Raji (cell line): ENCODE data around the gene MRPL49.

Experiments used
- POLR2A ChIP-seq: IDR thresholded peaks from 2 replicates; pipeline ENCODE4 v1.6.1; 2011; ENCODE audit warnings: low read depth, low read length, control low read depth; ENCODE audit not compliant: insufficient read depth

The MRPL49 gene

DNA sequence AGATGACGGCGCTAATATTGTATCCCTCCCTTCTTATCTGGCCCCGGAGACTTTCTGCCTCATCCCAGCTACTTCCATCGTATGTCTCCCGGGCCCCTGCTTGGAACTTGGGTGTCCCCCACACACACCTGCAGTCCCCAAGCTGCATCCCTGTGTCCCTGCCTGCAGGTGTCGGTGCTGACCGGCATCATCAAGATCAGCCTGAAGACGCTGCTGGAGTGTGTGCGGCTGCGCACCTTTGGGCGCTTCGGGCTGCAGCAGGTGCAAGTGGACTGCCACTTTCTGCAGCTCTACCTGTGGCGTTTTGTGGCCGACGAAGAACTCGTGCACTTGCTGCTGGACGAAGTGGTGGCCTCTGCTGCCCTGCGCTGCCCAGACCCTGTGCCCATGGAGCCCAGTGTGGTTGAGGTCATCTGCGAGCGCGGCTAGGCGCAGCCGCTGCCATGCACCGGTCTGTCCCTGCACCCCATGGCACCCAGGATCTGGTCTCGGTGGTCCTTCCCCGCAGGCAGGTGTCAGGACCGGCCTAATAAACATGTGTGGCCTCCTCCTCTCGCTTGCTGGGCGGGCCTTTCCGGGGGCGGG lies 10.9 kb upstream of the MRPL49 start:
- no peak for TF ChIP-seq POLR2A

DNA sequence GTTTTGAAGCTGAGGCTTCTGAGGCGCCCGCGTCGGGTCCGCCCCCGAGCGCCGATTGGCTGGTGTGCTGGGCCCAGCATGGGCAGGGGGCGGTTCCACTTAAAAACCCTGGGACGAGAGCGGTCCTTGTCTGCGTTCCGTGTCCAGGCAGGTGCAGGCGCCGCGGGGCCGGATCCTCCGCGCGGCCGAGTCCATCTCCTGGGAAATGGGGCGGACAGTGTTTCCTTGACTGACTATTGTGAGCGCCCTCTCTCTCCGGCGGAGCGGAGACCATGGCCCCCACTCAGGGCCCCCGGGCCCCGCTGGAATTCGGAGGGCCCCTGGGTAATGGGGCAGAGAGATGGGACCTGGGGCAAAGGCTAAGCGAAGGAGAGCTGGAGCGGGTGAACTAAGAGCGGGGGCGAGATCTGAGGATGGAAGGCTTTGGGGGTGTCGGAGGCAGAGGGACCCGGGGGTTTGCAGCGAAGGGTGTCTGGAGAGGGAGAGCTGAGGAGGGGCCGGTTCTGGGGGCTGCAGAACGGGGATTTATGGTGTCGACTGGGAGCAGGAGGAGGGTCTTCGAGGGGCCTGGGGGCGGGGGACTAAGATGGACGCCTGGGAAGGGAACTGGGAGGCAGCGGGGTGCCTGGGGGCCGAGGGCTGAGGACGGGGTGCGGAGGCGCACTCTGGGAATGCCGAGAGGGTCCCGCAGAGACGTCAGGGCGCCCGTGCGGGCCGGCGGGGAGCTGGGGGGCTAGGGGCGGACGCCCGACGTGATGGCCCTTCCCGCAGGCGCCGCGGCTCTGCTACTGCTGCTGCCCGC lies 10.2 kb upstream of the MRPL49 start, which contains the start of gene TM7SF2:
TM7SF2 (plus strand) TSS at position 129 of the 802 bp plus-strand sequence; CDS start at position 273, 144 bp downstream.
- TF ChIP-seq POLR2A = peak; percentile 96

DNA sequence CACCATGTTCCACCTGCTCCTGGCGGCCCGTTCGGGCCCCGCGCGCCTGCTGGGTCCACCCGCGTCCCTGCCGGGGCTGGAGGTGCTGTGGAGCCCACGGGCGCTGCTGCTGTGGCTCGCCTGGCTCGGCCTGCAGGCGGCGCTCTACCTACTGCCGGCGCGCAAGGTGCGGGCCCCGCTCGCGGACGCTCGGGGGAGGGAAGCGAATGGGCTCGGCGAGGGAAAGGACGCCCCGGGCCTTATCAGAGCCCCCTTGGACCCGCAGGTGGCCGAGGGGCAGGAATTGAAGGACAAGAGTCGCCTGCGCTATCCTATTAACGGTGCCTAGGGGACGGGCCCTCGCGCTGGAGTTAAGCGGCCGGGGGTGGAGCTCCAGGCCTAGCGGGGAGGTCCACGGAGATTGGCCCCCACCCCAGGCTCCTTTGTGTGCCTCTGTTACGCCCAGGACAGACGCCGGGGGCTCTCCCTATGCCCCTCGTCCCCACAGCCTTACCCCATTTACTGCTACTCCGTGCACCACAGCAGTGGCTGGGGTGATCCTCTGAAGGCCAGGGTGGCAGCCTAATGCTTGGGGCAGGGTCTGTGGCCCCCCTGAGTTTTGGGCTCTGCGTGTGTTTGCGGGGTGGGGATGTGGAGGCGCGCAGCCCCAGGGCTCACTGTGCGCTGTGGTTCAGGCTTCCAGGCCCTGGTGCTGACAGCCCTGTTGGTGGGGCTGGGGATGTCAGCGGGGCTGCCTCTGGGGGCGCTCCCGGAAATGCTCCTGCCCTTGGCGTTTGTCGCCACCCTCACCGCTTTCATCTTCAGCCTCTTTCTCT lies 9.4 kb upstream of the MRPL49 start:
- peak; percentile 46 for TF ChIP-seq POLR2A

DNA sequence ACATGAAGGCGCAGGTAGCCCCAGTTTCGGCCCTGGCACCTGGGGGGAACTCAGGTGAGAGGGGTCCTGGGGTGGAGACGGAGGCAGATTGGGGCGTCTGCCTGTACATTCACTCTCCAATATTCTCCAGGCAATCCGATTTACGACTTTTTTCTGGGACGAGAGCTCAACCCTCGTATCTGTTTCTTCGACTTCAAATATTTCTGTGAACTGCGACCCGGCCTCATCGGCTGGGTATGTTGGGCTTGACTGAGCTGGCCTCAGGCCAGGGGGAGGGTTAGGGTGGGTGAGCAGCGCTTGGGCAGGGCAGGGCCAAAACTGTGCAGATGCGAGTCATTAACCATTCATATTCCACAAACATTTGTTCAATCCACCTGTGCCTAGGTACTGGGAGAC lies 8.8 kb upstream of the MRPL49 start:
- no peak for TF ChIP-seq POLR2A

DNA sequence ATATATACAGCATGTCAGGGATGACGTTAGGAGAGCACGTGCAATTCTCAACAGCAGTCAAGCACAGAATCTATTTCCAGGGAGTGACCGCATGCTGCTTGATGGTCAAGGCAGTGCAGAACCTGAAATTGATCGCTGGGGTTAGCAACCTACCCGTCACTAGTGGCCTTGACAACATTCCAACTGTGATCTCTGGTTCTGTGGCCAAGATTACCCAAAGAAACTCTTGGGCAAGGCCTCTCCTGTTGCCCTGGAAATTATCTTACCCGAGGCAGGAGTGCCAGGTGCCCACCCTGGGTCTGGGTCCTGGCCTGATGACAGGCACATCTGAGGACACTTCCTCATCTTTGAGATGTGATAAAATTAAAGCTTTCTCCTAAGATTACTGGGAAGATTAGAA lies 8.3 kb upstream of the MRPL49 start:
- TF ChIP-seq POLR2A = no peak

DNA sequence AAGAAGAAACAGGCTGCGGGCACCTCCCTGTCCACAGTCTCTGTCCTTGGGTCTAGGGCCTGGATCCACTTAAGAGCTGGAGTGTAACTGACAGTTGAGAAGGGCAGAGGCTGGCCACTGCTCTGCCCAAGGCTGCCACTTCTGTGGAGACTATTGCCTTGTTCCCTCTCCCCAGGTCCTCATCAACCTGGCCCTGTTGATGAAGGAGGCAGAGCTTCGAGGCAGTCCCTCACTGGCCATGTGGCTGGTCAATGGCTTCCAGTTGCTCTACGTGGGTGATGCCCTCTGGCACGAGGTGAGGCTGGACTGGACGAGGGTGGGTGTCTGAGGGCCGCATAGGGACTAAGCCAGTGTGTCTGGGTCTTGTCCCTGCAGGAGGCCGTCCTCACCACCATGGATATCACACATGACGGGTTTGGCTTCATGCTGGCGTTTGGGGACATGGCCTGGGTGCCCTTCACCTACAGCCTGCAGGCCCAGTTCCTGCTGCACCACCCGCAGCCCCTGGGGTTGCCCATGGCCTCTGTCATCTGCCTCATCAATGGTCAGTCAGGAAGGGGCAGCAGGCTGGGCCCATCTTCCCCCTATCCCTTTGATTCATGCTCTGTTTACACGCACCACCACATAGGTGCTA lies 7.5 kb upstream of the MRPL49 start:
- no peak; the same call in 1 of the 2 replicates for TF ChIP-seq POLR2A

DNA sequence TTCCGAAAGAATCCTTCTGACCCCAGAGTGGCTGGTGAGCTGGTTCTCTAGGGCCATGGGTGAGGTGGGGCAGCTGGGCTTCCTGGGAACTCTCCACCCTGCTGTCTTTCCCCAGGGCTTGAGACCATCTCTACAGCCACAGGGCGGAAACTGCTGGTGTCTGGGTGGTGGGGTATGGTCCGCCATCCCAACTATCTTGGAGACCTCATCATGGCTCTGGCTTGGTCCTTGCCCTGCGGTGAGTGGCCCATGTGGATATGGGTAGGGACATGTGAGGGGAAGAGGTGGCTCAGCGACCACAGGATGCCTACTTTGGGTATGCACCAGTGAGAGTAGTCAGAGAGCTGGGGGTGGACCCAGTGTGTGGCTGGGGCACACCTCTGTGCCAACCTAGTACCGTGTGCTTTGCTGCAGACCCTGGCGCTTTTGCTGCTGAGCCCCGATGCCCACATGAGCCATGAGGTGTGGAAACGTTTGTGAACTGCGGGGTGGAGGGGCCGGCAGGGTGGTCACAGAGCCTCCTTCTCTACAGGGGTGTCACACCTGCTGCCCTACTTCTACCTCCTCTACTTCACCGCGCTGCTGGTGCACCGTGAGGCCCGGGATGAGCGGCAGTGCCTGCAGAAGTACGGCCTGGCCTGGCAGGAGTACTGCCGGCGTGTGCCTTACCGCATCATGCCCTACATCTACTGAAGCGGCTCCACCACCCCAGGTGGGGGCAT lies 6.6 kb upstream of the MRPL49 start:
- TF ChIP-seq POLR2A = 0 out of 2 replicates have a peak, but pooled peaks have one; percentile 21

DNA sequence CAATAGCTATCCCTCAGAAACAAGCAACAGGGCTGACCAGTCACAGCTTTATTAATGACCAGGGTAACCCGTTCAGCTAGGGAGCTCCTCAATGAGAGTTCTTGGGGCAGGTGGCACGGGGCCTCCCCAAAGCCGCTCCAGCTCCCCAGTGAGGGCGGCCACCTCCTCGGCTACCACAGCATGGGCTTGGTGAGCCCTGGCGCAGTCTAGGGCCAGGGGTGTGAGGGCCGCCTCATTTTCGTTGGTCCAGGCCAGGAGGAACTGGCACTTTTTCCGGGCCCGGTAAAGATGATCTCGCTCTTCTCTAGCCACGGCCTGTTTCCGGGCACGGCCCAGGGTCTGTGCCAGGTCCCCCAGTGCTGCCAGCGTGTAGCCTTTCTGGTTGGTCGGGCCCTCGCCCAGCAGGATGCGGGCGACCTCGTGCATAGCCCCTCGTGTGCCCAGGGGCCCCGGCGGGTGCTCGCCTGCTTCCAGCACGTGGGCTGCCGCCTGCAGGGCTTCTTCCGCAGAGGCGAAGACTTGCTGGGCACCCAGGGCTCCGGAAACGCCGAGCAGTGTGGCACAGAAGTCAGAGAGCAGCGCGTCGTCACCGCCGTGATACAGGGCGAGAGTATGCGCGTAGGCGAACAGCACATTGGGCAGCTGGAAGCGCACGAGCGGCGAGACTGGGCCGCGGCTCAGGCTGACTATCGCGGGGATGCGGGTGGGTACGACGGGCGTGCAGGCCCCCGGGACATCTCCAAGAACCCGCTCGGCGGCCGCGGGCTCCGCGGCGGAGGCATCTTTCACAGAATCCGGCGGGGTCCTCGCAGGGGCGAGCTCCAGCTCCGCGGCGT lies 5.5 kb upstream of the MRPL49 start:
- no peak for TF ChIP-seq POLR2A

DNA sequence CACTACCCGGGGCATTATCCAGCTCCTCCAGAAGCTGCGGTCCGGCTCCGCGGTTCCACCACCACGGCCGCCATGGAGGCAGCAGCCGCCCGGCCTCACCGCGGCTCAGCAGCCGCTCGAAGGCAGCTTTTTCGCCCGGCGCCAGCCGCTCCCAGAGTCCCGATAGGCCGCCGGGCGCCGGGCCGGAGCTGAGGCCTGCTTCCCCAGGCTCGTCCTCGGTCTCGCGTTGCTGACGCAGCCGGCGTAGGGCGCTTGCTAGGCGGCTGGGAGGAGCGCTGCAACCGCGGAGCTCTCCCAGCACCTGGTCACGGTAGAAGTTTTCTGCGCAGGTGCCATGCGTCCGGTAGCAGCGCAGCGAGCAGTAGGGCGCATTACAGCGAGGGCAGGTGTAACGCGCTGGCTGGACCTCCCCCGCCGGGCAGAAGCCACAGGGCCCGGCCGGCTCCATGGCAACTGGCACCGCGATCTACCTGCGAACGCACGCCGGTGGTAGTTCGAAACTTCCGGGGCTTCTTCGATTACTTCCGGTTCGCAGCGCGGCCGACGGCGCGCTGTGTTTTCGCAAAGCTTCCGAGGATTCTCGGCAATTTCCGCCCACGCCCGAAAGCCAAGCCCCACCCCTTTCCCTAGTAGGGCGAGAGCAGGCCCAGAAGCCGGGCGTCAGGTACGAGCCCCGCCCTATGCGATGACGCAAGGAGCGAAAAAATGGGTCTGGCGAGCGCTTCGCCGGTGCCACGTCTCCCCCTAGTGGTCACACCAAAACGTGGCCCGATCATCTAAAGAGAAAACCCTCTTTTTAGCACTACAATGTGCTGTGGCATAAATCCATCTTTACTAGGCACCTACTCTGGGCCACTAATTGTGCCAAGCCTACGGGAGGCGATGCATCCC lies 4.7 kb upstream of the MRPL49 start, which contains the start of gene ZNHIT2:
ZNHIT2 (minus strand) TSS at position 496 of the 891 bp plus-strand sequence; CDS start at position 448, 48 bp downstream.
- peak; percentile 81 for TF ChIP-seq POLR2A

DNA sequence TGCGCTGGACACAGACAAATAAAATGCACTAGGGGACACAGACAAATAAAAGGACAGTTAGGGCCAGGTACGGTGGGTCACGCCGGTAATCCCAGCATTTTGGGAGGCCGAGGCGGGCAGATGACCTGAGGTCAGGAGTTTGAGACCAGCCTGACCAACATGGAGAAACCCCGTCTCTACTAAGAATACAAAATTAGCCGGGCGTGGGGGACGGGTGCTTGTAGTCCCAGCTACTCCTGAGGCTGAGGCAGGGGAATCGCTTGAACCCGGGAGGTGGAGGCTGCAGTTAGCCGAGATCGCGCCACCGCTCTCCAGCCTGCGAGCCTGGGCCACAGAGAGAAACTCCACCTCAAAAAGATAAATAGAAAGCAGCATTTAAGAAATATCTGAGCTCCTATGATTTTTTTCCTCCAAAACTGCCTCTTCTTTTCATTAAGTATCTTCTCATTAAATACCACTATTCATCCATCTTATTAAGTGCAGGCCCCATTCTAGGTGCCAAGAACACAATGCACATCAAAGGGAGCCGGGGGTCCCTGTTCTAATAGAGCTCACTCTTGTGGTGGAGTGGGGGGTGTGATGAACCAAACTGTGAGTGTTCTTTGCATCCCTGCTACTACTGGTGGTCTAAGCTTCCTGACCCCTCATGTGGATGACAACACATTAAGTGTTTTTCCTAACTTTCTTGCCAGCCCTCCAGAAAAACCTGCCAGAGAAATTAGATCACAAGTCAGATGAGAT lies 3.9 kb upstream of the MRPL49 start:
- TF ChIP-seq POLR2A = no peak

DNA sequence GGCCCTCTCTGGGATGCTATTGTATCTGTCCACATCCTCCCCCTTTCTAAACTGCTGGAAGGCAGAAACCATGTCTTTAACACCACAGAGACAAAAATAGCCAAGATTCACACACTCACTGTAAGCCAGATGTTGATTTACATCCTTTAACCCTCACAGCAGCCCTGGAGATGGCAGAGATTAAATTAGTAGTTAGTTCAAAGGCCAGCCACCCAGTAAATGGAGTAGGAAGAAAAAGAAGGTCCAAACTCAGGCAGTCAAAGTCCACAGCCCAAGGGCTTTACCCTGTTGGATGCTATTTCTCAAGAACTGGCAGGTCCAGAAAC lies 2.5 kb upstream of the MRPL49 start:
- TF ChIP-seq POLR2A = no peak

DNA sequence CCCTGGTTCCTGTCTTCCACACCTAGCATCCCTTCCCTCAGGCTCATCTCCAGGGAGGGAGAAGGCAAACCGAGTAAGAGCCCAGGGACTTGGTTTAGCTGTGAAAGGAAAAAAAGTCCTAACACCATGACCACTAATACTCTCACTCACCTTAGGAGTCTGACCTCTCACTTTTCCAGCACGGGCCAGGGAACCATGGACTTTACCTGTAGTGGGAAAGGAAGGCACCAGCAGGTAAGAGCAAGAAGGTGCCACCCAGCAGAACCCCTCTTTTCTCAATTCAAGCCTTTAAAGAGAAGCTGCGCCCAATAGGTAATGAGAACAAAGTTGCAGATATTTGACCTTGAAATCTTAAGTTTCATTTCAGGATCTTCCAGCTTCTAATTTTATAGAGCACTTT lies 1.3 kb upstream of the MRPL49 start:
- TF ChIP-seq POLR2A = no peak
